H9 (cell line): ENCODE results near the gene DHRS7B. TPM values are rescaled to one million over a fixed set of nuclear protein-coding genes. Genes with fewer than 3 reads are reported as not detected.

Experiments
- DNase-seq: peaks from one replicate; pipeline ENCODE4 v3.0.0-alpha.2; 2017
- H2AFZ ChIP-seq: one replicate; pipeline ENCODE4 v1.6.1; 2013; ENCODE audit warnings: mild to moderate bottlenecking, low read length, control low read depth, moderate library complexity
- H2AK5ac ChIP-seq: 2 replicates; pipeline ENCODE4 v1.6.1; 2013; ENCODE audit warnings: low read length, control low read depth, mixed read lengths; ENCODE audit not compliant: insufficient read length
- H2BK120ac ChIP-seq: one replicate; pipeline ENCODE4 v1.6.1; 2013; ENCODE audit warnings: low read depth, mild to moderate bottlenecking, low read length, control low read depth, inconsistent platforms; ENCODE audit not compliant: poor library complexity, severe bottlenecking
- H2BK12ac ChIP-seq: 2 replicates; pipeline ENCODE4 v1.6.1; 2013; ENCODE audit warnings: low read length, control low read depth, mixed read lengths, low read depth; ENCODE audit not compliant: insufficient read length
- H2BK15ac ChIP-seq: 2 replicates; pipeline ENCODE4 v1.6.1; 2013; ENCODE audit warnings: low read depth, low read length, control low read depth
- H2BK20ac ChIP-seq: one replicate; pipeline ENCODE4 v1.6.1; 2013; ENCODE audit warnings: low read depth, mild to moderate bottlenecking, low read length, control low read depth, inconsistent platforms; ENCODE audit not compliant: poor library complexity, severe bottlenecking
- H2BK5ac ChIP-seq: 2 replicates; pipeline ENCODE4 v1.6.1; 2013; ENCODE audit warnings: low read length, control low read depth, mixed read lengths; ENCODE audit not compliant: insufficient read length
- H3K14ac ChIP-seq: 2 replicates; pipeline ENCODE4 v1.6.1; 2013; ENCODE audit warnings: low read length, control low read depth; ENCODE audit not compliant: insufficient read depth
- H3K18ac ChIP-seq: 2 replicates; pipeline ENCODE4 v1.6.1; 2013; ENCODE audit warnings: low read depth, mild to moderate bottlenecking, mixed read lengths, low read length, control low read depth; ENCODE audit not compliant: insufficient read length
- H3K23ac ChIP-seq: 2 replicates; pipeline ENCODE4 v1.6.1; 2013; ENCODE audit warnings: low read length, control low read depth, mixed read lengths, low read depth; ENCODE audit not compliant: insufficient read length
- H3K23me2 ChIP-seq: 2 replicates; pipeline ENCODE4 v1.6.1; 2013; ENCODE audit warnings: low read depth, mild to moderate bottlenecking, mixed read lengths, low read length, control low read depth; ENCODE audit not compliant: insufficient read length, poor library complexity, severe bottlenecking
- H3K27ac ChIP-seq: 2 replicates; pipeline ENCODE4 v1.5.1; 2013; ENCODE audit warnings: low read length, control low read depth, mixed read lengths, low read depth; ENCODE audit not compliant: insufficient read length
- H3K27me3 ChIP-seq: 2 replicates; pipeline ENCODE4 v1.6.1; 2013; ENCODE audit warnings: low read length, control low read depth, inconsistent platforms; ENCODE audit not compliant: insufficient read depth
- H3K4ac ChIP-seq: 2 replicates; pipeline ENCODE4 v1.6.1; 2013; ENCODE audit warnings: low read depth, mild to moderate bottlenecking, control low read depth, inconsistent platforms, low read length, moderate library complexity
- H3K4me1 ChIP-seq: 2 replicates; pipeline ENCODE4 v1.6.1; 2013; ENCODE audit warnings: low read length, control low read depth, inconsistent platforms; ENCODE audit not compliant: insufficient read depth
- H3K4me2 ChIP-seq: 2 replicates; pipeline ENCODE4 v1.6.1; 2013; ENCODE audit warnings: low read length, control low read depth, mixed read lengths; ENCODE audit not compliant: insufficient read length, insufficient read depth
- H3K56ac ChIP-seq: 2 replicates; pipeline ENCODE4 v1.6.1; 2013; ENCODE audit warnings: low read depth, mild to moderate bottlenecking, mixed read lengths, low read length, control low read depth; ENCODE audit not compliant: insufficient read length
- H3K79me1 ChIP-seq: 2 replicates; pipeline ENCODE4 v1.6.1; 2013; ENCODE audit warnings: low read depth, mild to moderate bottlenecking, moderate library complexity, low read length, control low read depth, inconsistent platforms; ENCODE audit not compliant: insufficient read depth, poor library complexity, severe bottlenecking
- H3K79me2 ChIP-seq: 2 replicates; pipeline ENCODE4 v1.6.1; 2013; ENCODE audit warnings: low read length, control low read depth, inconsistent platforms; ENCODE audit not compliant: insufficient read depth
- H3K9ac ChIP-seq: 2 replicates; pipeline ENCODE4 v1.6.1; 2013; ENCODE audit warnings: low read length, control low read depth, mixed read lengths; ENCODE audit not compliant: insufficient read length; ENCODE audit errors: extremely low read depth
- H3K9me3 ChIP-seq: one replicate; pipeline ENCODE4 v1.6.1; 2013; ENCODE audit warnings: low read depth, low read length, inconsistent platforms; ENCODE audit not compliant: control insufficient read depth
- H3T11ph ChIP-seq: one replicate; pipeline ENCODE4 v1.6.1; 2013; ENCODE audit warnings: mild to moderate bottlenecking, low read length, control low read depth, inconsistent platforms
- H4K20me1 ChIP-seq: one replicate; pipeline ENCODE4 v1.6.1; 2013; ENCODE audit not compliant: control insufficient read depth, insufficient read length, insufficient read depth
- H4K5ac ChIP-seq: 2 replicates; pipeline ENCODE4 v1.6.1; 2013; ENCODE audit warnings: low read depth, mild to moderate bottlenecking, mixed read lengths, low read length, control low read depth; ENCODE audit not compliant: insufficient read length
- H4K8ac ChIP-seq: replicated peaks from 2 replicates; pipeline ENCODE4 v1.6.1; 2013; ENCODE audit warnings: low read length, control low read depth, mixed read lengths, low read depth; ENCODE audit not compliant: insufficient read length
- H4K91ac ChIP-seq: 2 replicates; pipeline ENCODE4 v1.6.1; 2013; ENCODE audit warnings: low read depth, mild to moderate bottlenecking, moderate library complexity, mixed read lengths, low read length, control low read depth; ENCODE audit not compliant: insufficient read length
- H3K27ac Mint-ChIP-seq, 3 experiments: 2 replicates in 2 of 3; 3 replicates in 1 of 3; pipeline ENCODE4 v1.8.0; 2020 to 2021; ENCODE audit warnings: mixed read lengths in 3 of 3, mild to moderate bottlenecking in 1 of 3, moderate library complexity in 1 of 3
- H3K27me3 Mint-ChIP-seq: 2 replicates; pipeline ENCODE4 v1.8.0; 2021; ENCODE audit warnings: low read depth, mild to moderate bottlenecking, moderate library complexity, mixed read lengths
- H3K36me3 Mint-ChIP-seq, 3 experiments: 2 replicates in 2 of 3; 3 replicates in 1 of 3; pipeline ENCODE4 v1.8.0; 2020 to 2021; ENCODE audit warnings: low read depth in 3 of 3, mixed read lengths in 3 of 3; ENCODE audit not compliant: insufficient read depth in 1 of 3
- H3K4me1 Mint-ChIP-seq, 2 experiments: 2 replicates each; pipeline ENCODE4 v1.8.0; 2020; ENCODE audit warnings: mixed read lengths in 2 of 2
- H3K4me3 Mint-ChIP-seq, 2 experiments: 2 replicates in 1 of 2; 3 replicates in 1 of 2; pipeline ENCODE4 v1.8.0; 2020 to 2021; ENCODE audit warnings: mild to moderate bottlenecking in 2 of 2, mixed read lengths in 2 of 2, moderate library complexity in 1 of 2
- H3K9me3 Mint-ChIP-seq, 2 experiments: 2 replicates in 1 of 2; 3 replicates in 1 of 2; pipeline ENCODE4 v1.8.0; 2020; ENCODE audit warnings: mild to moderate bottlenecking in 2 of 2, mixed read lengths in 2 of 2, moderate library complexity in 1 of 2
- WGBS: extraction: QIAGEN DNeasy Blood & Tissue Kit; methylation state at CpG from one replicate; pipeline ENCODE4 v1.1.7; 2013; ENCODE audit warnings: missing lambda C conversion rate, low lambda C conversion rate, mixed read lengths; ENCODE audit not compliant: insufficient read length; ENCODE audit errors: extremely low coverage; 5-methylcytosine and 5-hydroxymethylcytosine counted together
- total RNA-seq: library from RNA; stranded (reverse); gene quantifications from 2 replicates; pipeline ENCODE4 v1.2.1, GENCODE V29; 2021
- TF ChIP-seq, protein P1 (sequence below): fragments of 200-600 bp; sonication (generic); conservative IDR thresholded peaks from 3 replicates; pipeline ENCODE4 v1.8.0; 2021; ENCODE audit warnings: antibody characterized with exemption, mild to moderate bottlenecking

DHRS7B gene
- total RNA-seq, 1 experiment from 2014 or later = 20.3 TPM

DNA sequence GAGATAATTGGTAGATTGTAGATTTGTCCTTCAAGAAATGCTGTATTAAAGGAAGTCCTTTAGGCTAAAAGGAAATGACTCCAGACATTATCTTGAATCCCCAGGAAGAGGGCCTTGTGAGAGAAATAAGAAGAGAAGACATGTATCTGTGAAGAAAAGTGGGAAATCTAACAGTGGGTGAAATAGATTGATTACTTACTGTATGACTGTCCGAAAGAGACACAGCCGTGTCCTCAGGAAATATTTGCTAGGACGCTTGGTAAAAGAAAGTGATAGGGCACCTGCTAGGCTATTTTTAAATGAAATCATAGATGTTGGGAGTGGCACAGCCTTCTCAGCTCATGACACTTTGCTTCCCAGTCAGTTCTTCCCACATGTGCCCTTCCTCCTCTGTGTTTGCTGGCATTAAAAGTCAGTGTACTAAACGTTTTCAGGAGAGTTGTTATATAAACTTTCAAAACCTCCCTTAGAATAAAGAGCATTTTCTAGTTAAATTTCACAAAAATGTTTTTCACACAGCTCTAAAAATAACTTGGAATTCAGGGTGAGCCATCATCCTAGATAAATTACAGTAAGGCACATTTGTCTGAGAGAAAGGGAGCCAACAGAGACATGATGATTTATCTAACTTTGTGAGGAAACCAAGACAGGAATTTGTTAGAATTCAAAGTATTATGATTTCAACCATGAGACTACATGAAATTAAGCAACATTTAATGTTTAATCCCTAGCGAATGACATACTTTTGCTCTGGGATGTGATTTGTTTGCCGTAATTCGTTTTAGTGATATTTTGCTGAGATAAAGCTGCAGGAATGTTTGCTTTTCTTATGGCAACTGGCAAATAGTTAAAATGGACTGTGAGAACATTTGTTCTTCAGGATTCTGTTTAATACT is 35.0 kb downstream of the DHRS7B start:
- Histone ChIP-seq H3K18ac (no peak overlapping the region), H4K91ac (no peak overlapping the region), H2BK20ac (no peak overlapping the region), H2BK15ac (no peak overlapping the region), H3K56ac (no peak overlapping the region), H3K27ac (no peak overlapping the region), H2AFZ (no peak overlapping the region), H3K4me2 (no peak overlapping the region), H3K4me1 (no peaks in the 10 kb centered on the region), H3K23ac (no peak overlapping the region), H2AK5ac (no peak overlapping the region), H4K20me1 (no peaks in the 10 kb centered on the region), H3K4ac (no peak overlapping the region), H3K9me3 (no peaks in the 10 kb centered on the region), H3K27me3 (no peaks in the 10 kb centered on the region), H3K79me2 (no peaks in the 10 kb centered on the region), H2BK12ac (no peak overlapping the region), H3K23me2 (no peaks in the 10 kb centered on the region), H3K79me1 (no peaks in the 10 kb centered on the region), H4K5ac (no peak overlapping the region), H3K9ac (no peak overlapping the region), H3T11ph (no peak overlapping the region), H2BK5ac (no peak overlapping the region), H3K14ac (no peak overlapping the region), H2BK120ac (no peak overlapping the region), H4K8ac (no peak overlapping the region)
- WGBS = no CpG with 5 or more reads among the region's 7 CpGs
- H3K4me1 Mint-ChIP-seq = no peaks in the 10 kb centered on the region
- H3K27ac Mint-ChIP-seq = no peak overlapping the region
- H3K4me3 Mint-ChIP-seq = no peak overlapping the region
- no peaks in the 10 kb centered on the region for H3K27me3 Mint-ChIP-seq
- DNase-seq = no peak
- TF ChIP-seq, protein P1, sequence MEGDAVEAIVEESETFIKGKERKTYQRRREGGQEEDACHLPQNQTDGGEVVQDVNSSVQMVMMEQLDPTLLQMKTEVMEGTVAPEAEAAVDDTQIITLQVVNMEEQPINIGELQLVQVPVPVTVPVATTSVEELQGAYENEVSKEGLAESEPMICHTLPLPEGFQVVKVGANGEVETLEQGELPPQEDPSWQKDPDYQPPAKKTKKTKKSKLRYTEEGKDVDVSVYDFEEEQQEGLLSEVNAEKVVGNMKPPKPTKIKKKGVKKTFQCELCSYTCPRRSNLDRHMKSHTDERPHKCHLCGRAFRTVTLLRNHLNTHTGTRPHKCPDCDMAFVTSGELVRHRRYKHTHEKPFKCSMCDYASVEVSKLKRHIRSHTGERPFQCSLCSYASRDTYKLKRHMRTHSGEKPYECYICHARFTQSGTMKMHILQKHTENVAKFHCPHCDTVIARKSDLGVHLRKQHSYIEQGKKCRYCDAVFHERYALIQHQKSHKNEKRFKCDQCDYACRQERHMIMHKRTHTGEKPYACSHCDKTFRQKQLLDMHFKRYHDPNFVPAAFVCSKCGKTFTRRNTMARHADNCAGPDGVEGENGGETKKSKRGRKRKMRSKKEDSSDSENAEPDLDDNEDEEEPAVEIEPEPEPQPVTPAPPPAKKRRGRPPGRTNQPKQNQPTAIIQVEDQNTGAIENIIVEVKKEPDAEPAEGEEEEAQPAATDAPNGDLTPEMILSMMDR = no peak
- no peaks in the 10 kb centered on the region for H3K9me3 Mint-ChIP-seq
- H3K36me3 Mint-ChIP-seq = no peaks in the 10 kb centered on the region
